DND-41 (cell line): ENCODE measurements around the gene DDX20.

ENCODE experiments used
- CTCF ChIP-seq: IDR thresholded peaks from 2 replicates; pipeline ENCODE4 v1.5.1; 2012; ENCODE audit warnings: borderline replicate concordance, low read length, moderate library complexity, mild to moderate bottlenecking; ENCODE audit not compliant: poor library complexity, severe bottlenecking; ENCODE audit errors: extremely low read depth
- EZH2 ChIP-seq: IDR thresholded peaks from 3 replicates; pipeline ENCODE4 v1.6.1; 2012; ENCODE audit warnings: borderline replicate concordance, low read depth, mild to moderate bottlenecking, moderate library complexity, low read length, inconsistent platforms; ENCODE audit not compliant: severe bottlenecking

GRCh38 chr1:111735858-111736544 is 19.7 kb upstream of the DDX20 start:
- TF ChIP-seq CTCF (no peak), EZH2 (no peak)
